ENCODE results near the gene GNAS.

- no peak for TF ChIP-seq POLR2A (IDR thresholded peaks at IDR 0.05)
- no peak for TF ChIP-seq CTCF (IDR thresholded peaks at IDR 0.05)
These were observed 950 bp downstream of the GNAS start for GRCh38 chr20:58853466-58853865.
